Stomach (tissue), 4 donors: Measurements from ENCODE around the gene ACRBP.
"Not testable (repeated sequence)": the region's sequence is repeated elsewhere in the genome, so short reads cannot be mapped to it uniquely, and the experiment has no call there.

Experiments
- CTCF ChIP-seq, 7 experiments: fragments of 450-650 bp in 4 of 7; fragments of 200-600 bp in 3 of 7; sonication (generic) in 3 of 7; IDR thresholded peaks; one replicate each; pipeline ENCODE4 v1.5.1; 2016 to 2019; ENCODE audit warnings: antibody characterized with exemption in 7 of 7, control low read depth in 2 of 7, mild to moderate bottlenecking in 1 of 7
- EP300 ChIP-seq: sonication (generic); formaldehyde crosslinking; IDR thresholded peaks from one replicate; pipeline ENCODE4 v1.6.1; 2017; ENCODE audit warnings: antibody characterized with exemption
- POLR2A ChIP-seq, 4 donors: fragments of 450-650 bp; IDR thresholded peaks; one replicate each; pipeline ENCODE4 v1.6.1; 2016; ENCODE audit warnings: antibody characterized with exemption in 4 of 4, control low read depth in 2 of 4, mild to moderate bottlenecking in 1 of 4, moderate library complexity in 1 of 4
- POLR2AphosphoS5 ChIP-seq, 3 donors: sonication (generic); formaldehyde crosslinking; IDR thresholded peaks; one replicate each; pipeline ENCODE4 v1.6.1; 2016; ENCODE audit warnings: antibody characterized with exemption in 3 of 3

- TF ChIP-seq CTCF (IDR thresholded peaks at IDR 0.05); POLR2AphosphoS5 (IDR thresholded peaks at IDR 0.05); POLR2A (IDR thresholded peaks at IDR 0.05); EP300: not testable (repeated sequence)
These were observed 51.6 kb downstream of the ACRBP start for GRCh38 chr12:6595673-6596072.
